H54 (cell line): ENCODE measurements around the gene NEURL1.
"Not testable (repeated sequence)": the region's sequence is repeated elsewhere in the genome, so short reads cannot be mapped to it uniquely, and the experiment has no call there.

Source experiments
- DNase-seq: peaks from one replicate; pipeline ENCODE4 v3.0.0; 2011; ENCODE audit warnings: low spot score, mixed read lengths; ENCODE audit not compliant: insufficient read length
- FAIRE-seq: peaks from 3 replicates; lab custom pipeline; 2011; peaks lifted over from hg19 to GRCh38; lab: Jason Lieb, UNC
- POLR2A ChIP-seq: IDR thresholded peaks from 2 replicates; pipeline ENCODE4 v1.6.1; 2011; ENCODE audit warnings: low read depth, mild to moderate bottlenecking, low read length

NEURL1 gene

DNA sequence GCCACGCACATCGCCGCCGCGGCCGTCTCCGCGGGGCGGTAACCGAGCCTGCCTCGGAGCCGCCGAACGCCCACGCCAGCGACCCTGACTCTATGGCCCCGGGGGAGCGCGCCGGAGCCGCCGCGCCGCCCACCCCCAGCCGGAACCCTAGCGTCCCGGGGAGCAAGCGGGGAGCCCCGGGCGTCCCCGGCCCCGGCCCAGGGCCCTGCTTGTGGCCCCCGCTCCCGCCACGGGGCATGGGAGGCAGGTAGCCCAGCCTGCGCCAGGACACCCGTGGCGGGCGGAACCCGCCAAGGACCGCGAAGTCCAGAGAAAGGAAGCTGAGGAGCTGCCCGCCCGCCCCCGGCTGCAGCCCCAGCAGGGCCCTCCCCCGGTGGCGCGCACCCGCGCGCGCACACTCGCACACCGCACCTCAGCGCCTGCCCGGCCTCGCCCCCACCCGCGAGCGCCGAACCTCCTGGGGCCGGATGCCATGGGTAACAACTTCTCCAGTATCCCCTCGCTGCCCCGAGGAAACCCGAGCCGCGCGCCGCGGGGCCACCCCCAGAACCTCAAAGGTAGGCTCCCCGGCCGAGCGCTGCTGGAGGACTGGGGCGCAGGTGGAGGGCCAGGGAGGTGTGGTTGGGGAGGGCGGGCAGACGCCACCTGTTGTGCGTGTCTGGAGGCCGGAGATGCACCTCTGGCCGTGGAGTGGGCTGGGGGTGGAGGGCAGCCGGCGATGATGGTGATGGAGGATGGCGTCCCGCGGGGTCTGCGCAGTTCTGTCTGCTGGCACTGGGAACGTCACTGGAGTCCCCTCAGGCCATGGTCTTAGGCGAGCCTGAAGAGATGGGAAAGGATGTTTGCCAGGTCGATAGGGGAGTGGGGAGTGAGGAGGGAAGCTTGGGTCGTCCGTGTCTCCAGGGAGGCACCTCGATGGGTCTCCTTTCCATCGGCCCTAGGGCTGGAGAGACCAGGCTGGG, 692 bp downstream of the NEURL1 start:
- no peak for TF ChIP-seq POLR2A
- DNase-seq (no peak), FAIRE-seq (no peak)

DNA sequence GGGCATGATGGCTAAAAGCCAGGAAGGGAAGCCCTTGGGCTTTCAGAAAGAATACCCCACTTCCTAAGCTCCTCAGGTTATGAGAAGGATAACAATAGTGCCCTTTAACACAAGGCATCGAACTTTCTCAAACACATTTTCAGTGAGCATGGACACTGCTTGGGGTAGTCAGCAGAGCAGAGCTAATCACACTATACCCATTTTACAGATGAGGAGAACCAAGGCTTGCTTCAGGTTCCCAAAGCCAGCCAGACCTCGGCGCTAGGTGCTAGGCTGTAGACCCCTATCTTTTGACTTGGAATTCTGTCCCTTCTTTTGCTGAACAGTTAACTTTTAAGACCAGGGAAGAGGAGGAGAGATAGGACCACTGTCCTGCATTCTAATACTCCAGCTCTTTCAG, 1.8 kb downstream of the NEURL1 start:
- TF ChIP-seq POLR2A = no peak
- DNase-seq = no peak
- no peak for FAIRE-seq

DNA sequence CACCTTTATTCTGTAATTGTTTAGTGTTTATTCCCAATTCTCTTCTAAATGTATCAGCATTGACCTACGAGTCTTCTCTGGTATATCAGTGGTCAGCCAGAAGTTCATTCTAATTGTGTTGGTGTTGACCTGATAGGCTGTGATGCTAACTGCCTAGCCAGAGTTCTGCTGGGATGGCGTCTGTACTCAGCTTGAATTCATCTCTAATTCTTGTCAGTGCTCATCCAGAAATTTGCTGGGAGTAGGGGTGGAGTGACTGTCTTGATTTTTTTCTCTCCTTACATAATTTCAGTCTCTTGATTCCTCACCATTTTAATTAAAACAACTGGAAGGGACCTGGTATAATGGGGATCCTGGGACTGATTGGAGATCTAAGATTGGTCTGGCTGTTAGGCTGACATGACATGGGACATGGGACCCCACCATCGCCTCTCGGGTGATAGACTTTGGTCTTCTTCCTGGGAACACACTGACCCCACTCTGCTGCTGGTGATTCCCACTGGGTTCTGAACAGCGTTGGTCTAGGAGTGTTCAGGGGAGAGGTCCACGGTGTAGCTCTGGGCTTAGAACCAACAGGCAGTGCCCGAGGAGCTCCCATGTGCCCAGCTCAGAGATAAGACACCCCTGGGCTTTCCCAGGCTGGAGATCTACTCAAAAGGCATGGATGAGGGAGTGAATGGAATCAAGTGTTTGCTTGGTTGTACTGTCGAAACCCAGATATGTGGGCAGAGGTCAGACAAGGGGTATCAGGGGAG, 3.8 kb downstream of the NEURL1 start:
- TF ChIP-seq POLR2A = no peak
- DNase-seq (no peak), FAIRE-seq (no peak)

DNA sequence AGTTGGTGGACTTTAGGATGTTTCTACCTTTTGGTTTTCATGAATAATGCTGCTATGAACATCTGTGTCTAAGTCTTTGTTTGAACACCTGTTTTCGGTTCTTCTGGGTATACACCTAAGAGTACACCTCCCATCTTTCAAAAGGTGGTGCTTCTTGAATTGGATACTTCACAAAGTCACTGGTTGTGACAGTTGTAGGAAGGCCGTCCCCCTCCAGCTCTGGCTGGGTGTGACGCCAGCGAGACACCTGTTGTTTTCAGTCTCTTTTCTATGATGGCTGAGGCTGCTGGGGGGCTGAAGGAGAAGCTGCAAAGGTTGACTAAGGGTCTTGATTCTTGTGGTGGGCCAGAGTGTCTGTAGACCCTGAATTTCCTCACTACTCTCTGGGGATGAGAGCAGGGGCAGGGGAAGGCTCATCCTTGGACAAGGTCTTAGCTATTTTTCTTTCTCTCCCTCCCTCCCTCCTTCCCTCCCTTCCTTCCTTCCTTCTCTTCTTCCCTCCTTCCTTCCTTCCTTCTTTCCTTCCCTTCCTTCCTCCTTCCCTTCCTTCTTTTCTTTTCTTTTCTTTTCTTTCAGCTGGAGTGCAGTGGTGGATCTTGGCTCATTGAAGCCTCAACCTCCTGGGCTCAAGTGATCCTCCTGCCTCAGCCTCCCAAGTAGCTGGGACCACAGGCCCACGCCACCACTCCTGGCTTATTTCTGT, 5.6 kb downstream of the NEURL1 start:
- no peak for DNase-seq
- no peak for FAIRE-seq
- no peak for TF ChIP-seq POLR2A

DNA sequence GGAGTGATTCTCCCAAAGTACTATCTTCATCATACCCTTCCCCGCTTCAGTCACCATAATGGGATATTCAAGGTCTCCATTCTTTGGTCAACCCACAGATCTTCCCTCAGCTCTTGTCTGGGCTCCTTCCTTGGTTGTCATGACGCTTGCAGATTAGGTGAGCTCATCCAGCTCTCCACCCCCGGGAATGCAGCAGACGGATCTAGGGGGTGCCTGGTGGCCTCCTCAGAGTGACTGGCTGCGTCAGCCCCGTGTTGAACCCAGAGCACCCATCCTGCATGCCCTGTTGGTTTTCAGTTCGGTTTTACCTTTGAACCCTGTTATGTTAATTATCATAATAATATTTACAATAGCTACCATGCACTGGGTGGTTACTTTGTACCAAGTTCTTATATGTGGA, 6.4 kb downstream of the NEURL1 start:
- TF ChIP-seq POLR2A = no peak
- no peak for FAIRE-seq
- no peak for DNase-seq

DNA sequence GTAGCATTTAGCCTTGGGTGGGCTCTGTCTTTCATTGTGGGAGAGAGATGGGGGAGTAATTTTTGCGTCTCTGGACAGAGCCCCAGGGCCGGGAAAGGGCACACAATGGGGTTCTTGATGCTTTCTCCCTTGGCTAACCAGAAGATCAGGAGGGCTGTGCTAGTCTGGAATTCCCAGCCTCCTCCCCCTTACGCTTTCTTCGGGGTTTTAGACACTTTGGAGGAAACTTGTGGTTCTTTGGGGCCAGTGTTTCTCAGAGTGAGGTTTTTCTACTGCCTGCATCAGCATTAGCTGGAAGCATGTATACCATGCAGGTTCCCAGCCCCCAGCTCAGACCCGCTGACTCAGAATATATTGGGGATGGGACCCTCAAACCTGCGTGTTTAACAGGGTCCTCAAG, 7.0 kb downstream of the NEURL1 start:
- no peak for TF ChIP-seq POLR2A
- FAIRE-seq (no peak), DNase-seq (no peak)

DNA sequence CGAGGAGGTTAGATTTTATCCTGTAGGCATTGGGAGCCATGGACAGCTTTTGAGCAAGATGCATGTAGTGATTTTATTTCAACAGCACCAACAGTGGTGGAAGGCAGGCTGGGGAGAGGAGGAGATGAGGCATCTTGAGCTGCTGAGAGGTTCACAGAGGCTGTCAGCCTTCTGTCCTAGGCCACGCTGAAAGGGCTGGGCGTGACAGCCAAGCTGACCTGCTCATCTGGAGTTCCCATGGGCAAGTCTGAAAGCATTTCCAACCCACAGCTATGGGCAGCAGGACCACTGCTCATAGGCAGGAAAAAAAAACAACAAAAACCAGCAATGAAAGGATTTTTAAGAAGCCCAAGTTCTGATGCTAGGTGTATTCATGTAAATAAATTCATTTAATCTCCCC, 7.7 kb downstream of the NEURL1 start:
- DNase-seq (no peak), FAIRE-seq (no peak)
- TF ChIP-seq POLR2A = no peak

DNA sequence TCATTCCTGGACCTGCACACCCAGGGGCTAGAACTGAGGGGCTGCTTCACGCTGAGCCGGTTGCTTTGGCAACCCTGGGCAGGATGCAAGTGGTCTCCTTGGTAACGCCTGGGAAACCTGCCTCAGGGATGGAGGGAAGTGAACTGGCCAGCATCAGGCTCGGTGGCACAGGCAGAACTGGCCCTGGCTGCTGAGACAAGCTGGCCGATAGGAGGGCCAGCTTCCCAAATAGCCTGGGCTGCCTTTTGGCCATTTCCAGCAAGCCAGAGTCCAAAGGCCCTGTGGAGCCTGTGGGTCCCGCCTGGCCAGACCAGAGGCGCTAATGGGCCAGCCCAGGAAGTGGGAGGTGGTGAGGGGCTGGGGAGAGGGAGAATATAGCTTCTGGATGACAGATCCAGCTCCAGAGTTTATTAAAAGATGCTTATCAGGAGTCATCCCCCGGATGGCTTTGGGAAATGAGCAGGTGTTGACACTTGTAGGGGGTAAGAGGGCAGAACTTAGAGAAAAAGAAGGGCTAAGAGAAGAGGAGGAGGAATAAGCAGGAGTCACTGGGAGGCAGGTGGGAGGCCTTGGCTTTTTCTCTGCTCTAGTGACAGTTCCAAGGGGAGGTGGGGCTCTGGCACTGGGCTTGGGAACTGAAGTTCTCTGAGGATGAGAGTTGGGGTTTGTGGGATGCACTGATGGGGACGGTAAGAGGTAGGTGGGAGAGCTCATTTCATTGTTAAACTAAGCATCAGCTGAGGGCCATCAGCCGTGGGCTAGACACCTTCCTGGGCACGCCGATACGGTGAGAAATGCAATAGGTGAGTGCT, 9.6 kb downstream of the NEURL1 start:
- FAIRE-seq (no peak), DNase-seq (no peak)
- no peak for TF ChIP-seq POLR2A

DNA sequence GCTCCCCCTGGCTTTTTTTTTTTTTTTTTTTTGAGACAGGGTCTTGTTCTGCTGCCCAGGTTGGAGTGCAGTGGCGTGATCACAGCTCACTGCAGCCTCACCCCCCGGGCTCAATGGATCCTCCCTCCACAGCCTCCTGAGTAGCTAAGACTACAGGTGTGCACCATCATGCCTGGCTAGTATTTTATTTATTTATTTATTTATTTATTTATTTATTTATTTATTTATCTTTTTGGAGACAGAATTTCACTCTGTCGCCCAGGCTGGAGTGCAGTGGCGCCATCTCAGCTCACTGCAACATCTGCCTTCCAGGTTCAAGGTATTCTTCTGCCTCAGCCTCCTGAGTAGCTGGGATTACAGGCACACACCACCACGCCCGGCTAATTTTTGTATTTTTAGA, 10.3 kb downstream of the NEURL1 start:
- FAIRE-seq = not testable (repeated sequence)

DNA sequence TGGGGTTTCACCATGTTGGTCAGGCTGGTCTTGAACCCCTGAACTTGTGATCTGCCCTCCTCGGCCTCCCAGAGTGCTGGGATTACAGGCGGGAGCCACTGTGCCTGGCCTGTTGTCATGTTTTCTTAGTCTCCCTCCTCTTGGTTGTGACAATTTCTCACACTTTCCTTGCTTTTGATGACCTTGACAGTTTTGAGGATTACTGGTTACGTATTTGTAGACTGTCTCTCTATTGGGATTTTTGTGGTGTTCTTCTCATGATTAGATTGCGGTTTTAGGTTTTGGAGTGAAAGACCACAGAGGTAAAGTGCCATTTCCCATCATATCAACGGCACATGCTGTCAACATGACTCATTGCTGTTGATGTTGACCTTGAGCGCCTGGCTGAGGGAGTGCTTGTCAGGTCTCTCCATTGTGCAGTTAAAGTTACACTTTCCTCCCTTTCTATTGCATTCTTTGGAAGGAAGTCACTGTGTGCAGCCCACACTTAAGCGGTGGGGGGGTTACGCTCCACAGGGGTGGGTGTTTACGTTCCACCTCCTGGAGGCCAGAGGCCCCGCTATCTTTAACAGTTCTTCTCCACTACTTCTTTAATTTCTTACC, 10.8 kb downstream of the NEURL1 start:
- FAIRE-seq (no peak), DNase-seq (peak; percentile 86)
- no peak for TF ChIP-seq POLR2A

More for the DNA sequence above, 10.3 kb downstream of the NEURL1 start:
- DNase-seq = not testable (repeated sequence)

DNA sequence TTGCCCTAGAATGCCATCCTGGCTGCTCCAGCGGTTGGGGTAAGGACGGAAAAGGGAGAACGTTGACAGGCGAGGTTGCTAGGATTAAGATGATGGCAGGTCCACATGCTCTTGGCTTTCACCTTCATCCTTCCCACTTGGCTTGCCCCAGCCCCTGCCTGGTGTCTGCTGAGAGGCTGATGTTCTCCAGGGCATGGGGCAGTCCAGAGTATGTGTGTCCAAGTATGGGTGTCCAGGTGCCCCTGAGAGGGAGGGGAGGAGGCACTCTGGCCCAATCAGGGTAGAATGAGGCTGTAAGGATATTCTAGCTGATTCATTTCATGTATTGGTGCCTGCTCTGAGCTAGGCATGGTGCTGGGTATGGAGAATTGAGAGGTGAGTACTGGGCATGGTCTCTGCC, 12.6 kb downstream of the NEURL1 start:
- no peak for DNase-seq
- no peak for FAIRE-seq
- no peak for TF ChIP-seq POLR2A

DNA sequence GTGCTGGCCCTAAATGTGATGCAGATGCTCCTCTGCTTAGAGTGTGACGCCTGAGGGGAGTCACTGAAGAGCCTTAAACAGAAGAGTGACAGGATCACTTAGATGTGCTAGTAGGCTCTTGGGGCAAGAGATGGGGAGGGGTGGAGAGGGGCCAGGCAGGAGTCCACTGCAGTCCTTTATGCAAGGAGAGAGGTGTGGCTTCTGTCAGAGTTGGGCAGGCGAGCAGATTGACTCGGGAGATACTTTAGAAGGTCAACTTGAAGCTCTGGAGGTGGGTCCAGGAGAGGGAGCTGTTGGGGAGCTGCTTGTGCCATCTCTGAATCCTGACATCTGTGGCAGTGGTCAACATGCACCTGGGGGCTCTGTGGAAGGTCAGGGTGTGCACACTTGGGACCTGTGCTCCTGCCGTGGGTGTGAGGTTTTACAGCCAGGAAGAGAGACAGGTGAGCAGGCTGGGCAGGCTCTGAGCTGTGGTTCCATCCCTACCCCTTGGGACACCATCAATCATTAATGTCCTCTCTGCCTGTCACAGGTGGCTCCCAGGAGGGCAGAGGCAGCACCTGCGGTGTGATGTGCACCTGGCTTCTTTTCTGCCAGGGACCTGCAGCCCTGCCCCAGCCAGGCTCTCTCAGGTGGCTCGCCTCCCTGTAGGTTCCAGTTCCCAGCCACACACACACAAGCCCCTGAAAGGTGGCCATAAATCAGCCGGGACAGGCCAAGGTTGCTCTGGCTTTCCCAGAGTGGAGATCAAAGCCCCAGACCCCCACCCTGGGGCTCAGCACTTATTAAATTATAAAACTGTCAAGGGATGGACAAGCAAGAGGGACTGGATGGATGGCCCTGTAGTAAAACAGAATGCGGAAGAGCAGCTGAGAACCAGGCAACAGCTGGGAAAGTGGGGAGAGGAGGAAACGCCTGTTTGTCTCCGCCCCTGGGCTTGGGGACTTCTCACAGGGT, 14.0 kb downstream of the NEURL1 start:
- FAIRE-seq = no peak
- no peak for DNase-seq
- TF ChIP-seq POLR2A = no peak
